Erythroblast (primary cell): ENCODE results near the gene P2RX3.

Experiments used
- GATA1 ChIP-seq: IDR thresholded peaks from 2 replicates; pipeline ENCODE4 v1.6.1; 2011; ENCODE audit warnings: low read depth, mild to moderate bottlenecking, control low read depth, low read length, moderate library complexity
- POLR2A ChIP-seq: IDR thresholded peaks from 2 replicates; pipeline ENCODE4 v1.6.1; 2011; ENCODE audit warnings: mild to moderate bottlenecking, low read length

DNA sequence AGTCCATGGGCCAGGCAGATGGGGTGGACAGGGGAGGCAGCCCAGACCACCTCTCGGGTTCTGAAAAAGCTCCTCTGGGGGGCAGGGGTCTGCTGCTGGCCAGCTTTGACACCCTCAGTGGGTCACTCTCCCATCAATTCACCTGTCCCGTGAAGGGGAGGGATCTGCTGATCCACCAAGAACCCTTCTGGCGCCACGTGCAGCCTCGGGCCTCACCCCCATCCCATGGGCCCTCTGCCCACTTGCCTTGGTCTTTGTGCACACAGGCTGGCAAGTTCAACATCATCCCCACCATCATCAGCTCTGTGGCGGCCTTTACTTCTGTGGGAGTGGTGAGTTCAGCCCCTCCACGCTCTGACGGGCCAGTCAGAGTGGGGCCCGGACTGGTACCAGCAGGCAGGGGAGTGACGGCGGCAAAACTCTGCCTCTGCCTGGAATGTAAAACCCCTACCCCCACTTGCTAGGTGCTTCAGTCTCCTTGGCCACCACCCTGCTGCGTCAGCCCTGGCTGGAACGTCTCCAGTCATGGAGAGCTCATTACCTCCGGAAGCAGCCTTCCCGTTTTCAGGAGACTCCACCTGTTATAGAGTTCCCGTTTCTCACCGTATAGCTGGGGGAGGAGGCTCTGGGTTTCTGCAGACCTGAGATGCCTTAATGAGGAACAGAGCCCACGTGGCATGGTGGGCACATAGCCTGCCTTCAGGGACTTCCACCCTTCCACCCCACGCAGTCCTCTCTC, 30.1 kb downstream of the P2RX3 start:
- TF ChIP-seq POLR2A = no peak
- no peak for TF ChIP-seq GATA1
